T47D (cell line): ENCODE data around the gene LLCFC1.

Experiments
- DNase-seq, 2 experiments: peaks; one replicate each; pipeline versions ENCODE4 v3.0.0 to v3.0.0-alpha.2; 2011 to 2012; ENCODE audit warnings: low read depth in 1 of 2, low spot score in 1 of 2
- JUND ChIP-seq: IDR thresholded peaks from 2 replicates; pipeline ENCODE4 v1.6.1; 2012; ENCODE audit warnings: low read depth
- in situ Hi-C: cut with HindIII; loops from 2 replicates; pipeline ENCODE4 v1.10.0; 2016; ENCODE audit warnings: low sequenced_read_pairs, low pct_unique_long_range_greater_than_20kb

Gene LLCFC1

GRCh38 chr7:142935941-142936565, 3.2 kb upstream of the LLCFC1 start:
- no peak for TF ChIP-seq JUND
- DNase-seq: no peak
- in situ Hi-C loops: no loop called here

GRCh38 chr7:142938611-142939010, 673 bp upstream of the LLCFC1 start:
- TF ChIP-seq JUND: no peak
- no peak for DNase-seq
- in situ Hi-C loops: no loop called here

GRCh38 chr7:142940966-142941535, 1.8 kb downstream of the LLCFC1 start:
- in situ Hi-C loops: no loop called here
- no peak for DNase-seq
- no peak for TF ChIP-seq JUND

GRCh38 chr7:142941541-142941940, 2.3 kb downstream of the LLCFC1 start:
- DNase-seq: no peak
- in situ Hi-C loops: no loop called here
- no peak for TF ChIP-seq JUND

- in situ Hi-C loops: no loop called here
- no peak for DNase-seq
- TF ChIP-seq JUND: no peak
Measured at GRCh38 chr7:142942746-142943145, 3.5 kb downstream of the LLCFC1 start.

- TF ChIP-seq JUND: no peak
- no peak for DNase-seq
- in situ Hi-C loops: no loop called here
Measured at GRCh38 chr7:142943706-142944268, 4.5 kb downstream of the LLCFC1 start.

- DNase-seq: no peak
- TF ChIP-seq JUND: no peak
- in situ Hi-C loops: no loop called here
Measured at GRCh38 chr7:142945001-142945400, 5.7 kb downstream of the LLCFC1 start.

GRCh38 chr7:142948603-142949002, 9.3 kb downstream of the LLCFC1 start:
- TF ChIP-seq JUND: no peak
- DNase-seq: no peak
- in situ Hi-C loops: no loop called here

GRCh38 chr7:142950235-142950634, 11.0 kb downstream of the LLCFC1 start:
- in situ Hi-C loops: no loop called here
- DNase-seq: no peak
- no peak for TF ChIP-seq JUND

- TF ChIP-seq JUND: no peak
- no peak for DNase-seq
- in situ Hi-C loops: no loop called here
Measured at GRCh38 chr7:142954680-142955268, 15.5 kb downstream of the LLCFC1 start.

- no peak for DNase-seq
- no peak for TF ChIP-seq JUND
- in situ Hi-C loops: no loop called here
Measured at GRCh38 chr7:142956951-142957623, 17.8 kb downstream of the LLCFC1 start.

- in situ Hi-C loops: no loop called here
- TF ChIP-seq JUND: no peak
- no peak for DNase-seq
Measured at GRCh38 chr7:142957723-142958122, 18.4 kb downstream of the LLCFC1 start.

- in situ Hi-C loops: no loop called here
- DNase-seq: no peak
- TF ChIP-seq JUND: no peak
Measured at GRCh38 chr7:142959202-142959601, 19.9 kb downstream of the LLCFC1 start.
